ENCODE data around the gene ABTB1.

ABTB1 gene

DNA sequence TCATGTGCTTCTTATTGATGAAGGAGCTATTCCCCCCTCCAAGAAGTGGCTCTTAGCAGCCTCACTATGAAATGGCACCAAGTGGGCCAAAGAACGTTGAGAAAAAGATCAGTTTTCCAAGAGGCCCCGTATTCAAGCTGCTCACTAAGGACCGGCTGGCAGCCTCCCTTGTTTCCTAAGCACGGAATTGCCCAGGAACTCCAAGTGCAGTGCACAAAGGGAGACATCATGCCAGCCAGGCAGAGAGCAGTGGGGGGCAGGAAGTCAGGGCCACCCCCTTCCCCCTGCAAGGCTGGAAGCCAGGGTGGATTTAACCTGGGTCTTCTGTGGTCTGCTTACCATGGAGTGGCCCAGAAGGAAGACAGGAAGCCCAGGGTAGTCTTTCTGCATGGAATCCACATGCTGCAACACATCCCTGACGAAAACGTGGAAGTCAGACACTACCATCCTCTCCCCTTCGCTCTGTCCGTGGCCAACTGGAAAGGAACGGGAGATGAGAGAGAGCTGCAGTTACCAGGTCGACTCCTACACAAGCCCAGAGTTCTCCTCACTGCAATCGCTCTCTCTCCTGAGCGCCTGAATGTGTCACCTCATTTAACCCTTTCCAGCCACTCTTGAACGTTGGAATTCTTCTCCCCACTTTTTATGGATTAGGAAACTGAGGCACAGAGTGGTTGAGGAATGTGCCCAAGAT lies 49.5 kb downstream of the ABTB1 start:
- peak; percentile 23 for DNase-seq

DNA sequence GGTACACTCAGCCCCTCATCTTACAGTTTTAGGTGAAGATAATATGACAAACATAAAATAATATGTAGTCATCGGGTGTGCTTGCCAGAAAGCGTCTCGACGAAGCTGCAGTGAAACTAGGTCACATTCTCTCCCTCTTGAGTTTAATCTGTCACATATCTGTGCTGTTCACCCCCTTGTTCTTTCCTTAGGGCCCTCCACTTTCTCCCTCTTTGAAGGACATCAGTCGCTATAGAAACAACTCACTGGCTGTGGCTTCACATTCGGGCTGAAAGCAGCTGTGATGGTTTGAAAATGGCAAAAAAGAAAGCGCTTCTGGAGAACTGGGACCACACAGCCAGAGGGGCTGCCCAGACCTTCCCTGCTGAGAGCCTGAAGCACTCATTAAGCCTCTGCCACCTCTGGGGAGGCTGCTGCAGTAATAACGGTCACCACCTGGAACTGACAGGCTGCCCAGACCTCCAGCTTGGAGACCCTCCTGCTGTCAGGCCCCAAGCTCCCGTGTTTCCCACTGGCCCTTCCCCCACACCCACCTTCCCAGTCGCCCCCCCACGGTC lies 50.3 kb downstream of the ABTB1 start:
- peak; percentile 21 for DNase-seq

DNA sequence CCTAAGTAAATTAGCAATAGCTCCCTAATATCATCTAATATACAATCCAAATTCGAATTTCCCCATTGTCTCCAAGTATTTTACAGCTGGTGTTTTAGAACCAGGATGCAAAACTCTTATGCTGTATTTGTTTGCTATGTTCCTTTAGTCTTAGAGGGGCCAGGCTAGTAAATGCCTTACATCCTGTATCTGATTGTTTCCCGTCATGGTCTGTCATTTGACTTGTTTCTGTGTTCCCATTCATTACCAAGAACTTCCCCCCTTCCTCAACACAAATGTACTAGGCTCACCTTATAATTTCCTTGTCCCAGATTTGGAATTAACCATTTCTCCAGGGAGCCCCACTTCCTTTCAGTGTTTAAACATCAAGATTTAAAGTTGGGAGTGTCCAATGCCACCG lies 54.1 kb downstream of the ABTB1 start:
- no peak for DNase-seq

DNA sequence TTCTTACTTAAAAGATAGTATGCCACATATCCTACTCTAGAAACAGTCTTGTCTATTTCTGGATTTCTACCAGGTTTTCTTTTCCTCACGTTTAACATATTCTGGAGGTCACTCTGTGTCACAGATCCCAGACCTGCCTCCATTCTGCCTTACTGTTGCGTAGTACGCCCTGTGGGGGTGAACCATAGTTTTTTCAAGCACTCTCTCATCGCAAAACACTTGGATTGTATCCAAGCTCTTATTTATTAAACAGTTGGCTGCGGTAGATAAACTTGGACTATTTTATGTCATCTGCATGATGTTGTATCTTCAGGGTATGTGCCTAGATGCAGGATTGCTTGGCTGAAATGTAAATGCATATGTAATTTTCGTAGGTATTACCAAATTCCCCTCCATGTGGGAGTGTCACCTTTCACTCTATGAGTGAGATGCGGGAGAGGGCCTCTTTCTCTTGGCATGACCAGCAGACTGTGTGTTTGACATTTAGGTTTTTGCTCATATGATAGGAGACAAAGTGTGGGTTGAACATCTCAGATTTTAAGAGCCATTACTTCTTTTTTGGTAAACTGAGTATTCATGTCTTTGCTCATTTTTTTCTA lies 55.8 kb downstream of the ABTB1 start:
- DNase-seq: no peak

DNA sequence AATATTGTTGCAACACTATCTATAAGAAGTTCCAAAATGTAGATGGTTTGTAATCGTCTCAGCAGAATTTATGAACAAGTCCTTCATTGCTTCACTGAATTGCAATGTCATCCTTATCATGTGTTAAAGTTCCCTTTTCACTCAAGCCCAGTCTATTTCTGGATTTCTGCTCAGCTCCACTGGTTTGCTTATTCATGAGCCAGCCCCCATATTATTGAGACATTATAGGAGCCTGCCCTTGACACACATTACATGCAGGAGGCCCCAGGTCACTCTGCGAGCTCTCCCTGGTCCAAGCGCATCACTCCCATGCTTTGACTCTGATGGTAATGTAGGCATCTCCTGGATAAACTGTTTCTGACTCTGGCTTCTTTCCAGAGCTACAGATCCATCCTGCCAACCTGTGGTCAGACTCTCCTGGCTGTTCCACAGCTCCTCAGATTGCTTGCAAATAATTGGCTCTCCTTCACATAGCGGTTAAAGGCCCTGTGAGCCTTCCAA lies 56.9 kb downstream of the ABTB1 start:
- DNase-seq: no peak

DNA sequence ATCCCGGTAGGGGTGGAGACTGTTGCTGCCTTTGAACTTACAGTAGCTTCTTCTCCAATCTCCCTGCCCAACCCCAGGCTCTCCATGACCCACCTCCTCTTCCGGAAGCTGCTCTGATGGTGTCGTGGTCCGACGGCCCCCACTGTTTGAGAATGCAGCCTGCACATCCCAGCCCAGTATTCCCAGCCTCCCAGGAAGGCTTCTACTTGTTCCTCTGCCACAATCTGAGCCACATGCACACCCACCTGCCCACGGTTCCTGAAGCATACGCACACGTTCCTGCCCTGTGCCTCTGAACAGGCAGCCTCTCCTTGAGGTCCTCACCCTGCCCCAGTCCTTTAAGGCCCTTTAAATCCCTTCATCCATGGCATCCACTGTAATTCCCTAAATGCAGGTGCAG lies 57.4 kb downstream of the ABTB1 start:
- DNase-seq: no peak

Data from midbrain (tissue), 1 donor.